Measurements from ENCODE around the gene ARHGAP5.
A peak's percentile ranks its signal among the peaks of the same experiment; 100 is the strongest.

The ARHGAP5 gene

DNA sequence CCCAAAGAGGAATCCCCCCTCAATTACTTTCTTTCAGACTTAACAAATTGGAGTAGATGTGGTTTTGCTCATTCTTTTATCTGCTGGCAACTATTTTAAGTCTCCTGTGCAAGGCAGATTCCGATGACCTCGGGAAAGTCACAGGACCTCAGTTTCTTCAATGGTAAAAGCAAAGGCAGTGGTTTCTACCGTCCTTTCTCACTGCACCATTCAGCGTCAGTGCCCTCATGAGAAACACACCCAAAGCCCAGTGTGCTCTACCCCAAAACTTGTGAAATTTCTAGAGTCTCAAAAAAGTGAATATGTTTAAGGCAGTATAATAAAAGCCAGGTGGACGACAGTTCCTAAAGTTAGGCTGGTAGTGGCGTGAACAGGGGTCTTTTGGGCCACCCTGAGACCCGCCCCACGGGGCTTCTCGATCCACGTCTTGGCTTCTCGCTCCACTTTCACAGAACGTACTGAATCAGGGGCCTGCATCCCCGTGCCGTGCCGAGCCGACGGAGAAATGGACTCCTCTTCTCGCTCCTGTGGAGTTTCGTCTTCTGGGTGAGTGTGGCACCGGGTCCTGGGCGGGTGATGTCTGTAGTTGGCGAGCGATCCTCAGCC, 1.3 kb upstream of the ARHGAP5 start:
- DNase-seq = no peak

GRCh38 chr14:32076278-32077080, 625 bp upstream of the ARHGAP5 start:
- DNase-seq = peak; percentile 88

GRCh38 chr14:32078023-32078857, 1.1 kb downstream of the ARHGAP5 start:
- peak; percentile 22 for DNase-seq

DNA sequence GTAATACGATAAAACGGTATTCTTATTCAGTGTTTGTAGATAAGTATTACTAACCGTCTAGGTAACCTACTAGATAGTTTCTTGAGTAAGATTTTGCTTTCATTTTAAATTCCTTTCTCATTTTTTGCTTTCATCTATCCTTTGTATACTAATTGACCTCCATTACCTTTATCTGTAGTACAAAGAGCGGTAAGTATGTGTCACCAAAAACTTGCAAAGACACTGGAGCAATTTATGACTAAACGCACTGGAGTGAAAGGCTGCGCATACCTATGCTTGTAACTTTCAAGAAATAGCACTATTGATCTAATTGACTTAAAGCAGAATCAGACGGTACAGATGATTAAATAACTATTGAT, 1.7 kb downstream of the ARHGAP5 start:
- peak; percentile 67 for DNase-seq

- no peak for DNase-seq
These were observed 2.2 kb downstream of the ARHGAP5 start for GRCh38 chr14:32079264-32079663.

- no peak for DNase-seq
These were observed 3.0 kb downstream of the ARHGAP5 start for GRCh38 chr14:32080001-32080510.

DNA sequence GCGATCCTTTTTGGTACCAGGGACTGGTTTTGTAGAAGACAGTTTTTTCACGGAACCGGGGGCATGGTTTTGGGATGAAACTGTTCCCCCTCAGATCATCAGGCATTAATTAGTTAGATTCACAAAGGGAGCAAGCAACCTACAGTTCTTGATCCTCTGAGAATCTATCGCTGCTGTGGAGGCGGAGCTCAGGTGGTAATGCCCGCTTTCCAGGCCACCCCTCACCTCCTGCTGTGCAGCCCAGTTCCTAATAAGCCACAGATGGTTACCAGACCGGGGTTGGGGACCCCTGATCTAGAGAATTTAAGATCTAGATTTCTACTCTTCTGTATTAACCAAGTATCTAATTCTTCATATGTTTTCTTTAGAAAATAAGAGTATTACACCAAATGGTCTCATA, 4.8 kb downstream of the ARHGAP5 start:
- DNase-seq = no peak

- no peak for DNase-seq
These were observed 6.2 kb downstream of the ARHGAP5 start for GRCh38 chr14:32083315-32083624.

- no peak for DNase-seq
These were observed 6.7 kb downstream of the ARHGAP5 start for GRCh38 chr14:32083789-32084188.

GRCh38 chr14:32085182-32085844, 8.2 kb downstream of the ARHGAP5 start:
- no peak for DNase-seq

DNA sequence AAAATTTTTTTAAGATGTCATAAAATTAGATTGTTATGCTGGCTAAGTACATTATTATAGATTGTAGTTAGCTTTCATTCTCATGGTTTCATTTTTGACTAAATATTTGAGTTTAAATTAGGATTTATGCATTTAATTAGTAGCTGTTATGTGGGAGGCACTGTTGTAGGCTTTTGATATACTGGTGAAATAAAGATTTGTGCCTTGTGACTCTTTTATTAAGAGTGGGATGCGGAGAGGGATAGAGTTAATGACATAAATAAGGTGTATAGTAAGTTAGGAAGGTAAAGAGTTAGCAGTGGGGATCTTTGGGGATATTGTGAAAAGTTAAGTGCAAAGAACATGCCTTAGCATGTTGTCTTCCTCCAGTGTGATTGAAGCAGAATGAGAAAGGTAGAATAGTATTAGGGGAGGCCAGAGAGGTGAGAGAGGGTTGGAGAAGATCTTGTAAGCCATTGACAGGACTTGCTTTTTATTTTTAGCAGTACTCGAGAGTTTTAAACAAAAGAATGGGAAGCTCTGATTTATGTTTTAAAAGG, 8.8 kb downstream of the ARHGAP5 start:
- no peak for DNase-seq

GRCh38 chr14:32087173-32087861, 10.2 kb downstream of the ARHGAP5 start:
- no peak for DNase-seq

GRCh38 chr14:32087907-32088306, 10.8 kb downstream of the ARHGAP5 start:
- no peak for DNase-seq

DNA sequence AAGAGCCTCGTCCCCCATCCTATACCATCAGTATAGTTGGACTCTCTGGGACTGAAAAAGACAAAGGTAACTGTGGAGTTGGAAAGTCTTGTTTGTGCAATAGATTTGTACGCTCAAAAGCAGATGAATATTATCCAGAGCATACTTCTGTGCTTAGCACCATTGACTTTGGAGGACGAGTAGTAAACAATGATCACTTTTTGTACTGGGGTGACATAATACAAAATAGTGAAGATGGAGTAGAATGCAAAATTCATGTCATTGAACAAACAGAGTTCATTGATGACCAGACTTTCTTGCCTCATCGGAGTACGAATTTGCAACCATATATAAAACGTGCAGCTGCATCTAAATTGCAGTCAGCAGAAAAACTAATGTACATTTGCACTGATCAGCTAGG, 13.6 kb downstream of the ARHGAP5 start:
- DNase-seq = no peak

DNA sequence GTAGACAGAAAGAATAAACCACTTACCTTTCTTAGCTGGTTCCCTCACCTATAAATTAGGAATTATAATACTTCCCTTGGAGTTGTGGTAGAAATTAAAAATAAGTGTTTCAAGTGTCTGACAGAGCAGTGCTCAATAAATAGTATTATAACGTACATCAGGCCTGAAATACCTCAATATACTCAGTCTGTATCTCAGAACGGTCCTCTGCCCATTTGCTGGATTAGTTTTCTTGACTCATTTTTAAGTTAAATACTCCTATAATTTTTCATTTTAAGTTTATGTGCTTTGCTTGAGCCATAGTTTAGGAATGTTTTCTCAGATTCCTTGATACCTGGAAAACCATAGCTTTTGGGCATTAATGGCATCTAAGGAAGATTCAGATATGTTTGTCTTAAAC, 22.4 kb downstream of the ARHGAP5 start:
- no peak for DNase-seq

DNA sequence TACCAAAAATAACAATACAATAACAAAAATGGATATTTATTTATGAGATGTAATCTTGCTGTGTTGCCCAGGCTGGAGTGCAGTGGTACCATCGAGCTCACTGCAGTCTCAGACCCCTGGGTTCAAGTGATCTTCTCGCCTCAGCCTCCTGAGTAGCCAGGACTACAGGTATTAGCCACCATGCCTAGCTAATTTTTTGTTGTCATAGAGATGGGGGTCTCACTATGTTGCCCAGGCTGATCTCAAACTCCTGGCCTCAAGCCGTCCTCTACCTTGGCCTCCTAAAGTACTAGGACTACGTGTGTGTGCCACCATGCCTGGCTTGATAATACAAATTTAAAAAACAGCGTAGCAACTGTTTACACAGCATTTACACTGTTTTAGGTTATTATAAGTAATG, 23.1 kb downstream of the ARHGAP5 start:
- no peak for DNase-seq

GRCh38 chr14:32102152-32102787, 25.2 kb downstream of the ARHGAP5 start:
- peak; percentile 74 for DNase-seq

GRCh38 chr14:32102968-32103367, 25.9 kb downstream of the ARHGAP5 start:
- no peak for DNase-seq

DNA sequence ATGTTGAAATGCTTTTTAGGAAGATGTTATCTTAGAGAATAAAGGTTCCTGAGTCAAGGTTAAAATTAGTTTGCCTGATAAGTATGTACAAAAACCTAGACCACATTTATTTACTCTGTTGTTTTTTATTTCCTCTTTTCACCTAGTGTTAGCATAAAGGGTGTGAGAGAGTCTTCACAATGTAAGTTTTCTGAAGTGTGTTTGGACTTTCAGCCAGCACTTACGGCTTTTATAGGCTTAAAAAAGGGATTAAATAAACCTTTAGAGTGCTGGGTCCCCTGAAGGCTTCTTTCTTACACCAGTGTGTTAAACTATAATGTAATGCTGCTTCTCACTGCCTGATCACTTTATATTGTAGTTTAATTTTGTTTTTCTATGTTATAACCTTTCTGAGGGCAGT, 27.2 kb downstream of the ARHGAP5 start:
- no peak for DNase-seq

DNA sequence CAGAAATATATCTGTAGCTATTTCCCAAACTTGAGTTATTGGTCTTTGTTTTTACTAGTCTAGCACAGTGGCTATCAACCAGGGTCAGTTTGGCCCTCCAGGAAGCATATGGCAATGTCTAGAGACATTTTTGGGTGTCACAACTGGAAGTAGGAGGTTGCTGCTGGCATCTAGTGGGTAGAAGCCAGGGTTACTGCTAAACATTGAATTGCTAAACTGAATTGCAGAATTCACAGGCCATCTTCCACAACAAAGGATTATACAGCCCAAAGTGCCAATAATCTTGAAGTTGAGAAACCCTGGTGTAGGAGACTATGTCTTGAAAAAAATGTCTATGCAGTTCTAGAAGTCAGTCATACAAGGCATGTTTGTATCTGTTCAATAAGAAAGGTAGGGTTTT, 27.7 kb downstream of the ARHGAP5 start:
- no peak for DNase-seq

DNA sequence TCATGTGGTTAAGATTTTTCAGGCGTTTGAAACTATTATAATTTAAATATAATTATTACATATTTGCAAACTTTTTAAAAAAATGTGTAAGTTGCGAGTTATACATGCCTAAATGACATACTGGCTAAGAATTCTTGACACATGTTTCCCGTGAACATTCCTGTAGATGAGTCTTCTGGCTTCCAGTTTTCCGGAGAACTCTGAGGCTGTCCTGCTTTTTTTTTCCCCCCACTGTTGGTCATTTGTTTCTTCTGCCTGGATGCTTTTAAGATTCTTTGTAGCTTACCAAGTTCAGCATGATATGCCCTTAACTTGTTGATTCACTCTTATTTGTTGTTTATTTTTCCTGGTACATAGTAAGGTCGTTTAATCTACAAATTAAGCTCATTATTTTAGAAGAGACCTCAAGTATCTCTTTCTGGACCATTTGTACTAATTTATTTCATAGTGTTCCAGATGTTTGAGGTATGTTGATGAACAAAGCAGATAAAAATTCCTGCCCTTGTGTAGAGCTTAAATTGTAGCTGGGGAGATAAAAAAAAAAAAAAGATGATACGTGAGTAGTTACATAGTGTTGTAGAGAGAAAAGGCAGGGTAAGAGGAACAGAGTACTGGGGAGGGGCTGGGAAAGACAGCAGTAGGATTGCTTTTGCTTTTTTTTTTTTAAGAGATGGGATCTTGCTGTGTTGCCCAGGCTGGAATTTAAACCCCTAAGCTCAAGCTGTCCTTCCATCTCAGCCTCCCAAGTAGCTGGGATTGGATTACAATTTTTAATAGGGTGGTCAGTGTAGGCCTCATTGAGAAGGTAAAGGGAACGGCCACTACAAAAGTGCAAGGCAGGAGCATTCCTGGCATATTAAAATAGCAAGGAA, 32.8 kb downstream of the ARHGAP5 start:
- DNase-seq = no peak

Measured in activated CD4-positive, alpha-beta T cell treated with anti-CD3 and anti-CD28 coated beads, Interleukin-10, Interleukin-2, amounts not matched to agents 100 ng/mL and 50 ng/mL, durations not matched to agents 16 hours and 8 hours (primary cell).